Karpas-422 (cell line): ENCODE results near the gene SLC25A40. TPM values are rescaled to one million over a fixed set of nuclear protein-coding genes. Genes with fewer than 3 reads are reported as not detected.
"Not testable (repeated sequence)": the region's sequence is repeated elsewhere in the genome, so short reads cannot be mapped to it uniquely, and the experiment has no call there.

ENCODE experiments used
- DNase-seq: peaks from one replicate; pipeline ENCODE4 v3.0.0-alpha.2; 2015
- H2AFZ ChIP-seq: fragments of 200-600 bp; sonication (generic); 2 replicates; pipeline ENCODE4 v1.6.1; 2014; ENCODE audit warnings: antibody characterized with exemption, low read length, mixed read lengths
- H3K27ac ChIP-seq: fragments of 200-600 bp; sonication (generic); 2 replicates; pipeline ENCODE4 v1.5.1; 2014; ENCODE audit warnings: mild to moderate bottlenecking, low read length, moderate library complexity
- H3K27me3 ChIP-seq: fragments of 200-600 bp; sonication (generic); 2 replicates; pipeline ENCODE4 v1.6.1; 2014; ENCODE audit warnings: low read length, mixed read lengths
- H3K36me3 ChIP-seq: fragments of 200-600 bp; sonication (generic); 2 replicates; pipeline ENCODE4 v1.6.1; 2014; ENCODE audit warnings: low read length, mixed read lengths; ENCODE audit not compliant: insufficient read depth
- H3K4me1 ChIP-seq: fragments of 200-600 bp; sonication (generic); 2 replicates; pipeline ENCODE4 v1.6.1; 2014; ENCODE audit warnings: mild to moderate bottlenecking, low read length, mixed read lengths
- H3K4me2 ChIP-seq: fragments of 200-600 bp; sonication (generic); 2 replicates; pipeline ENCODE4 v1.6.1; 2014; ENCODE audit warnings: low read length, low read depth, mild to moderate bottlenecking; ENCODE audit not compliant: poor library complexity, severe bottlenecking
- H3K4me3 ChIP-seq: fragments of 200-600 bp; sonication (generic); 2 replicates; pipeline ENCODE4 v1.5.1; 2014; ENCODE audit warnings: mild to moderate bottlenecking, antibody characterized with exemption, low read length, mixed read lengths
- H3K79me2 ChIP-seq: fragments of 200-600 bp; sonication (generic); 2 replicates; pipeline ENCODE4 v1.6.1; 2014; ENCODE audit warnings: mild to moderate bottlenecking, low read length, mixed read lengths
- H3K9ac ChIP-seq: fragments of 200-600 bp; sonication (generic); 2 replicates; pipeline ENCODE4 v1.6.0; 2014; ENCODE audit warnings: low read length
- H3K9me2 ChIP-seq: fragments of 200-600 bp; sonication (generic), shearing (Covaris generic); replicated peaks from 2 replicates; pipeline ENCODE4 v1.6.0; 2014; ENCODE audit warnings: mild to moderate bottlenecking, low read length, moderate library complexity; ENCODE audit not compliant: insufficient read depth
- H3K9me3 ChIP-seq: fragments of 300-700, 200-600 bp; sonication (generic); 2 replicates; pipeline ENCODE4 v1.6.1; 2014; ENCODE audit warnings: low read length, mixed read lengths
- H4K20me1 ChIP-seq: fragments of 200-600 bp; sonication (generic); 2 replicates; pipeline ENCODE4 v1.6.1; 2014; ENCODE audit warnings: mild to moderate bottlenecking, antibody characterized with exemption, low read length, low read depth; ENCODE audit not compliant: insufficient read depth
- total RNA-seq: library from RNA; depleted of rRNA; stranded (reverse); fragments of >200 nt; shearing (Covaris generic); gene quantifications from 2 replicates; pipeline ENCODE4 v1.2.3, GENCODE V29; 2014; ENCODE audit warnings: low replicate concordance; rRNA removed

The SLC25A40 gene
- 7.8 and 54.0 TPM in 2 replicates for total RNA-seq

GRCh38 chr7:87876040-87876868, at the start of gene SLC25A40, which contains the start of gene DBF4:
SLC25A40 (minus strand) TSS chr7:87876360; CDS start chr7:87858727, 17,633 bp downstream.
DBF4 (plus strand) TSS chr7:87876493; CDS start chr7:87876733, 240 bp downstream.
- H3K9me3 ChIP-seq, result no peaks in the 10 kb centered on the region
- H4K20me1 ChIP-seq, result no peaks in the 10 kb centered on the region; the same call in 1 of the 2 replicates
- no peaks in the 10 kb centered on the region for H3K9me2 ChIP-seq
- peaks cover 45% of the 10 kb centered on the region for H3K4me1 ChIP-seq
- peak within 1 kb of the TSS; percentile 88 for H3K4me3 ChIP-seq
- no peaks in the 10 kb centered on the region for H3K27me3 ChIP-seq
- peaks cover 49% of the 10 kb centered on the region for H3K36me3 ChIP-seq
- peak; percentile 99 for DNase-seq
- H2AFZ ChIP-seq, result peak within 1 kb of the TSS; percentile 30
- H3K27ac ChIP-seq, result peak within 1 kb of the TSS; percentile 92
- peak within 1 kb of the TSS; percentile 96 for H3K9ac ChIP-seq
- H3K79me2 ChIP-seq, result peaks cover 96% of the 10 kb centered on the region
- H3K4me2 ChIP-seq, result peak within 1 kb of the TSS; percentile 85

GRCh38 chr7:87922759-87923395, 46.7 kb upstream of the SLC25A40 start:
- H3K27me3 ChIP-seq, H4K20me1 ChIP-seq, H3K9me3 ChIP-seq, H3K79me2 ChIP-seq, DNase-seq, H3K4me3 ChIP-seq, H3K9me2 ChIP-seq, H3K36me3 ChIP-seq, H2AFZ ChIP-seq, H3K9ac ChIP-seq, H3K4me1 ChIP-seq, H3K27ac ChIP-seq, H3K4me2 ChIP-seq: not testable (repeated sequence)

GRCh38 chr7:87920578-87920977, 44.4 kb upstream of the SLC25A40 start:
- H3K9ac ChIP-seq, result no peak overlapping the region
- no peaks in the 10 kb centered on the region for H3K36me3 ChIP-seq
- H3K27me3 ChIP-seq, result no peaks in the 10 kb centered on the region
- no peaks in the 10 kb centered on the region for H3K4me1 ChIP-seq
- DNase-seq, result no peak
- no peak overlapping the region for H3K4me3 ChIP-seq
- H3K27ac ChIP-seq, result no peak overlapping the region
- no peaks in the 10 kb centered on the region for H4K20me1 ChIP-seq
- no peaks in the 10 kb centered on the region for H3K79me2 ChIP-seq
- no peaks in the 10 kb centered on the region for H3K9me3 ChIP-seq
- H3K4me2 ChIP-seq, result no peak overlapping the region
- no peak overlapping the region for H2AFZ ChIP-seq
- H3K9me2 ChIP-seq, result no peaks in the 10 kb centered on the region

- no peak overlapping the region for H3K9ac ChIP-seq
- no peaks in the 10 kb centered on the region for H3K79me2 ChIP-seq
- no peak overlapping the region for H3K4me3 ChIP-seq
- no peaks in the 10 kb centered on the region for H3K27me3 ChIP-seq
- no peaks in the 10 kb centered on the region for H3K9me3 ChIP-seq
- H4K20me1 ChIP-seq, result no peaks in the 10 kb centered on the region
- H3K36me3 ChIP-seq, result no peaks in the 10 kb centered on the region
- H3K4me2 ChIP-seq, result no peak overlapping the region
- H3K4me1 ChIP-seq, result no peaks in the 10 kb centered on the region
- no peak for DNase-seq
- no peak overlapping the region for H2AFZ ChIP-seq
- H3K9me2 ChIP-seq, result no peaks in the 10 kb centered on the region
- H3K27ac ChIP-seq, result no peak overlapping the region
These were observed 43.7 kb upstream of the SLC25A40 start for GRCh38 chr7:87919875-87920274.

- H4K20me1 ChIP-seq, result no peaks in the 10 kb centered on the region
- H3K27me3 ChIP-seq, result no peaks in the 10 kb centered on the region
- H3K36me3 ChIP-seq, result no peaks in the 10 kb centered on the region
- no peak overlapping the region for H2AFZ ChIP-seq
- no peaks in the 10 kb centered on the region for H3K9me3 ChIP-seq
- H3K4me3 ChIP-seq, result no peak overlapping the region
- H3K4me2 ChIP-seq, result no peak overlapping the region
- H3K79me2 ChIP-seq, result no peaks in the 10 kb centered on the region
- no peaks in the 10 kb centered on the region for H3K4me1 ChIP-seq
- H3K9me2 ChIP-seq, result no peaks in the 10 kb centered on the region
- no peak for DNase-seq
- H3K9ac ChIP-seq, result no peak overlapping the region
- no peak overlapping the region for H3K27ac ChIP-seq
These were observed 42.6 kb upstream of the SLC25A40 start for GRCh38 chr7:87918740-87919139.

GRCh38 chr7:87912121-87912520, 36.0 kb upstream of the SLC25A40 start:
- Histone ChIP-seq H3K9me3 (no peaks in the 10 kb centered on the region), H3K79me2 (no peaks in the 10 kb centered on the region), H2AFZ (no peak overlapping the region), H3K4me1 (no peaks in the 10 kb centered on the region), H3K36me3 (peaks cover 5% of the 10 kb centered on the region; the same call in 1 of the 2 replicates), H3K27me3 (no peaks in the 10 kb centered on the region), H4K20me1 (no peaks in the 10 kb centered on the region), H3K4me2 (no peak overlapping the region), H3K4me3 (no peak overlapping the region), H3K9me2 (no peaks in the 10 kb centered on the region), H3K27ac (no peak overlapping the region), H3K9ac (no peak overlapping the region)
- no peak for DNase-seq

GRCh38 chr7:87908814-87909213, 32.7 kb upstream of the SLC25A40 start:
- peaks cover 29% of the 10 kb centered on the region for H3K36me3 ChIP-seq
- not testable (repeated sequence) for H3K27ac ChIP-seq, H3K4me2 ChIP-seq, H3K79me2 ChIP-seq, H3K9me3 ChIP-seq, H3K4me3 ChIP-seq, H3K27me3 ChIP-seq, H4K20me1 ChIP-seq, H3K4me1 ChIP-seq, H2AFZ ChIP-seq, DNase-seq, H3K9me2 ChIP-seq, H3K9ac ChIP-seq

GRCh38 chr7:87907136-87907906, 31.2 kb upstream of the SLC25A40 start:
- not testable (repeated sequence) for H3K4me1 ChIP-seq, H3K9ac ChIP-seq, DNase-seq, H3K9me2 ChIP-seq, H3K4me2 ChIP-seq, H3K79me2 ChIP-seq, H3K27me3 ChIP-seq, H3K9me3 ChIP-seq, H2AFZ ChIP-seq, H3K27ac ChIP-seq, H4K20me1 ChIP-seq, H3K4me3 ChIP-seq
- peaks cover 39% of the 10 kb centered on the region for H3K36me3 ChIP-seq
